Liver (tissue), 3 donors: ENCODE measurements around the gene USP17L11.
"Not testable (repeated sequence)": the region's sequence is repeated elsewhere in the genome, so short reads cannot be mapped to it uniquely, and the experiment has no call there.

ENCODE experiments used
- CTCF ChIP-seq: fragments of 150-350 bp; IDR thresholded peaks from 2 replicates; pipeline ENCODE4 v1.5.1; 2017; ENCODE audit warnings: improper control_type of control experiment, low read depth, low read length; ENCODE audit not compliant: missing input control
- FOXA1 ChIP-seq: IDR thresholded peaks from 2 replicates; pipeline ENCODE4 v1.6.1; 2016; ENCODE audit warnings: antibody characterized with exemption
- FOXA2 ChIP-seq: IDR thresholded peaks from 2 replicates; pipeline ENCODE4 v1.6.1; 2016; ENCODE audit warnings: antibody characterized with exemption
- GABPA ChIP-seq, 2 donors: IDR thresholded peaks in 1 of 2; conservative IDR thresholded peaks in 1 of 2; 2 replicates each; pipeline ENCODE4 v1.6.1; 2016; ENCODE audit warnings: antibody characterized with exemption in 2 of 2, mild to moderate bottlenecking in 1 of 2, moderate library complexity in 1 of 2
- HNF4G ChIP-seq: IDR thresholded peaks from 2 replicates; pipeline ENCODE4 v1.6.1; 2016; ENCODE audit warnings: antibody characterized with exemption
- JUND ChIP-seq, 2 donors: IDR thresholded peaks; 2 replicates each; pipeline ENCODE4 v1.6.1; 2016; ENCODE audit warnings: antibody characterized with exemption in 2 of 2
- RXRA ChIP-seq, 2 donors: IDR thresholded peaks; 2 replicates each; pipeline ENCODE4 v1.6.1; 2017 to 2018; ENCODE audit warnings: antibody characterized with exemption in 2 of 2, mild to moderate bottlenecking in 1 of 2
- TAF1 ChIP-seq: conservative IDR thresholded peaks from 2 replicates; pipeline ENCODE4 v1.6.1; 2016; ENCODE audit warnings: antibody characterized with exemption, mild to moderate bottlenecking
- YY1 ChIP-seq: IDR thresholded peaks from 2 replicates; pipeline ENCODE4 v1.6.1; 2016; ENCODE audit warnings: antibody characterized with exemption, mild to moderate bottlenecking
- TF ChIP-seq, protein P1 (sequence below): IDR thresholded peaks from 2 replicates; pipeline ENCODE4 v1.6.1; 2016; ENCODE audit warnings: antibody characterized with exemption
- TF ChIP-seq, protein P2 (sequence below): IDR thresholded peaks from 2 replicates; pipeline ENCODE4 v1.6.1; 2016; ENCODE audit warnings: antibody characterized with exemption
- donor health status: healthy.
- donor health status: healthy.

DNA sequence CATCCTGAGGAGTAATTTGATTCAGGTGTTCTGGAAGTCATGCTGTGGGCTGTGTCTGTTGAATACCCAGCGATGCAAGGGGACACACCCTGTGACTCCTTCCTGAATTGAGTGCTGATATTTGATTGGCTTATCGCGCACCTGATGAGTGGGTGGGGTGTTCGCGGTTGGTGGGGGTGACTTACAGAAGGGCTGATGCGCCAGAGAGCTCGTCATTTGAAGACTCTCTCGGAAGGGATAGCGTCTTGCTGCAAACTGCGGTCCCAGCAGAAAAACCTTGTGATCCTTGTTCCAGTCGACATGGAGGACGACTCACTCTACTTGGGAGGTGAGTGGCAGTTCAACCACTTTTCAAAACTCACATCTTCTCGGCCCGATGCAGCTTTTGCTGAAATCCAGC is at the start of gene USP17L11:
- TF ChIP-seq CTCF; GABPA (IDR thresholded peaks at IDR 0.05 in 1 of 2, conservative IDR thresholded peaks at IDR 0.05 in 1 of 2); RXRA (IDR thresholded peaks at IDR 0.05); JUND (IDR thresholded peaks at IDR 0.05); YY1; TAF1; HNF4G; FOXA1; FOXA2: not testable (repeated sequence)
- TF ChIP-seq, protein P1, sequence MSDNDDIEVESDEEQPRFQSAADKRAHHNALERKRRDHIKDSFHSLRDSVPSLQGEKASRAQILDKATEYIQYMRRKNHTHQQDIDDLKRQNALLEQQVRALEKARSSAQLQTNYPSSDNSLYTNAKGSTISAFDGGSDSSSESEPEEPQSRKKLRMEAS: not testable (repeated sequence)
- TF ChIP-seq, protein P2, sequence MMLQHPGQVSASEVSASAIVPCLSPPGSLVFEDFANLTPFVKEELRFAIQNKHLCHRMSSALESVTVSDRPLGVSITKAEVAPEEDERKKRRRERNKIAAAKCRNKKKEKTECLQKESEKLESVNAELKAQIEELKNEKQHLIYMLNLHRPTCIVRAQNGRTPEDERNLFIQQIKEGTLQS: not testable (repeated sequence)
